ENCODE measurements around the gene EME2.

- TF ChIP-seq CTCF (IDR thresholded peaks at IDR 0.05) = no peak
- no peak for TF ChIP-seq POLR2A (IDR thresholded peaks at IDR 0.05)
These were observed 4.4 kb upstream of the EME2 start for GRCh38 chr16:1768061-1768766.

Measured in heart left ventricle (tissue), 13 donors.